Upper lobe of left lung (tissue), 4 donors: ENCODE measurements around the gene MVB12B.

Experiments used
- EP300 ChIP-seq, 4 donors: sonication (generic); formaldehyde crosslinking; IDR thresholded peaks; one replicate each; pipeline ENCODE4 v1.5.1; 2017; ENCODE audit warnings: antibody characterized with exemption in 4 of 4, control low read depth in 2 of 4
- POLR2A ChIP-seq, 4 donors: fragments of 450-650 bp; IDR thresholded peaks; one replicate each; pipeline ENCODE4 v1.5.1; 2016 to 2017; ENCODE audit warnings: antibody characterized with exemption in 4 of 4, mild to moderate bottlenecking in 2 of 4
- POLR2AphosphoS5 ChIP-seq, 2 donors: sonication (generic); formaldehyde crosslinking; IDR thresholded peaks; one replicate each; pipeline ENCODE4 v1.5.1; 2017; ENCODE audit warnings: antibody characterized with exemption in 2 of 2
- TF ChIP-seq, protein P1 (sequence below), 6 experiments: fragments of 450-650 bp in 4 of 6; fragments of 200-600 bp in 2 of 6; sonication (generic) in 2 of 6; IDR thresholded peaks; one replicate each; pipeline ENCODE4 v1.5.1; 2016 to 2019; ENCODE audit warnings: antibody characterized with exemption in 6 of 6

- no peak for TF ChIP-seq POLR2AphosphoS5 (IDR thresholded peaks at IDR 0.05)
- TF ChIP-seq, protein P1, sequence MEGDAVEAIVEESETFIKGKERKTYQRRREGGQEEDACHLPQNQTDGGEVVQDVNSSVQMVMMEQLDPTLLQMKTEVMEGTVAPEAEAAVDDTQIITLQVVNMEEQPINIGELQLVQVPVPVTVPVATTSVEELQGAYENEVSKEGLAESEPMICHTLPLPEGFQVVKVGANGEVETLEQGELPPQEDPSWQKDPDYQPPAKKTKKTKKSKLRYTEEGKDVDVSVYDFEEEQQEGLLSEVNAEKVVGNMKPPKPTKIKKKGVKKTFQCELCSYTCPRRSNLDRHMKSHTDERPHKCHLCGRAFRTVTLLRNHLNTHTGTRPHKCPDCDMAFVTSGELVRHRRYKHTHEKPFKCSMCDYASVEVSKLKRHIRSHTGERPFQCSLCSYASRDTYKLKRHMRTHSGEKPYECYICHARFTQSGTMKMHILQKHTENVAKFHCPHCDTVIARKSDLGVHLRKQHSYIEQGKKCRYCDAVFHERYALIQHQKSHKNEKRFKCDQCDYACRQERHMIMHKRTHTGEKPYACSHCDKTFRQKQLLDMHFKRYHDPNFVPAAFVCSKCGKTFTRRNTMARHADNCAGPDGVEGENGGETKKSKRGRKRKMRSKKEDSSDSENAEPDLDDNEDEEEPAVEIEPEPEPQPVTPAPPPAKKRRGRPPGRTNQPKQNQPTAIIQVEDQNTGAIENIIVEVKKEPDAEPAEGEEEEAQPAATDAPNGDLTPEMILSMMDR (IDR thresholded peaks at IDR 0.05), result no peak
- TF ChIP-seq POLR2A (IDR thresholded peaks at IDR 0.05), result no peak
- no peak for TF ChIP-seq EP300 (IDR thresholded peaks at IDR 0.05)
Measured at GRCh38 chr9:126346031-126346430, 19.4 kb downstream of the MVB12B start.
